Glomerular visceral epithelial cell (primary cell): ENCODE data around the gene DNLZ.
"Not testable (repeated sequence)": the region's sequence is repeated elsewhere in the genome, so short reads cannot be mapped to it uniquely, and the experiment has no call there.

Experiments used
- DNase-seq: peaks from one replicate; pipeline ENCODE4 v3.0.0-alpha.2; 2016; ENCODE audit errors: extremely low spot score

Gene DNLZ

DNA sequence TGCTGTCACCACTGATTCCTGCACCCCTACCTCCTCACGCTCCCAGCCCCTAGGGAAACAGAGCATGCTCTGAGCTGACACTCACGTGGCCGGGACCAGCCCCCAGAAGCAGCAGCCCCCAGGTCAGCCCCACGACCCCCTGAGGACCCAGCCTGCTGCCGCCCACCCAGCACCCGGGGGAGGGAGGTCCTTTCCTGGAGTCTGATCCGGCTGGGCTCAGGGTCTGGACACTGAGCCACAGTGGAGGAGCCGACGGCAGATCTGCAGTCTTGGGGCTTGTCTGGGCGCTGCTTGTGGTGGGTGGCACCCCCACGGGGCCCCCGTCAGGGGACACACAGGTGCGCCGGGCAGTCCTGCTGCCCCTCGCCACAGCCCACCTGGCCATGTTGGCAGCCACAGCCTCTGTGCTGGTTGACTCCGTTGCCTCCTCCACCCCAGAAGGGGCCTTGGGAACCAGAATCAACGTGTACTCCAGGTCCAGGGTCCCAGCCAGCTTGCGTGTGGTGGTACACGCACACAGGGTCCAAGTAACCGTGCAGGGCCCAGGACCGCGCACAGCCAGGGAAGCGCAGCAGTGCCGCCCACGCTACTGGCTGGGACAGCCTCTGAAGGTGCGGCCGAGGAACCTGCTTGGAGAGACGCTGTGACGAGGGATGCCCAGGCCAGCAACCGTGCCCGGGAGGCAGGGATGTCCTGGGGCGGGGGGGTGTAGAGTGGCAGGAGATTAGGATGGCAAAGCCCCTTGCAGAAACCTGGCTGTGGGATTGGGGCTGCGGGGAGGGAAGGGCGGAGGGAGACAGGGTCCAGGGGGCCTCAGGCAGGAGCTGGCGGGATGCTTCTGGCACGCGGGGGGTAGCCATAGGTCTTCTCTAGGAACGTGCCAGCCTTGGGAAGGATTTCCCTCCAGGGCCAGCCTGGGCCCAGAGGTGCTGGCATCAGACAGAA is 3.5 kb downstream of the DNLZ start:
- DNase-seq, result no peak

DNA sequence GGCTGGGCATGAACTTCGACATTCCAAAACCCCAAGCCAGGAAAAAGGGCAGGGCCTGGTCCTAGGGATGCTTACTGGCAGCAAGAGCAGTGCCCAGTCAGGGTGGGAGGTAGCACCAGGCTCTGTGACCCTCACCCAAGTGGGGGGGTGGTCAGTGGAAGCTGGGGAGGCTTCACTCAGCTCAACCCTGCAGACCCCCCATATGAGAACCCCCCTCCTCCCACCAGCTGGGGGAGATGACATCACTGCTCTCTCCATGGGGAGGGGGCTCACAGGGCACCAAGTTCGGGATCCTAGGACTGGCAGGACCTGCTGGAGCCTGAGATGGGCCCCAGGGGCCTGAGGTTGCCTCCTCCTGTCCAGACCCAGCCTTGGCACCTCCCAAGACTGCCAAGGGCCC is 4.7 kb downstream of the DNLZ start:
- no peak for DNase-seq

DNA sequence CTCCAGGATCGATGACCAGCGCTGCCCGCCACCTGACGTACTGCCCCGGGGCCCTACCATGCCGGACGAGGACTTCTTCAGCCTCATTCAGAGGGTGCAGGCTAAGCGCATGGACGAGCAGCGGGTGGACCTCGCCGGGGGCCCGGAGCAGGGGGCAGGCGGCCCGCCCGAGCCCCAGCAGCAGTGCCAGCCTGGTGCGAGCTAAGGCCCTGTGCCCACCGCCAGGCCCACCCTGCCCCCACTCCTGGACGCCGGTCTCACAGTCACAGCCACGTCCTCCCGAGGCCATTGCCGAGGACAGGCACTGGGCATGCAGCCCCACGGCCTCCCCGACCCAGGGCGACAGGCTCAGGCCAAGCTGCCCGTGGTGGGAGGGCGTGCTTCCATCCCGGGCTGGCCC is 5.5 kb downstream of the DNLZ start:
- no peak for DNase-seq

DNA sequence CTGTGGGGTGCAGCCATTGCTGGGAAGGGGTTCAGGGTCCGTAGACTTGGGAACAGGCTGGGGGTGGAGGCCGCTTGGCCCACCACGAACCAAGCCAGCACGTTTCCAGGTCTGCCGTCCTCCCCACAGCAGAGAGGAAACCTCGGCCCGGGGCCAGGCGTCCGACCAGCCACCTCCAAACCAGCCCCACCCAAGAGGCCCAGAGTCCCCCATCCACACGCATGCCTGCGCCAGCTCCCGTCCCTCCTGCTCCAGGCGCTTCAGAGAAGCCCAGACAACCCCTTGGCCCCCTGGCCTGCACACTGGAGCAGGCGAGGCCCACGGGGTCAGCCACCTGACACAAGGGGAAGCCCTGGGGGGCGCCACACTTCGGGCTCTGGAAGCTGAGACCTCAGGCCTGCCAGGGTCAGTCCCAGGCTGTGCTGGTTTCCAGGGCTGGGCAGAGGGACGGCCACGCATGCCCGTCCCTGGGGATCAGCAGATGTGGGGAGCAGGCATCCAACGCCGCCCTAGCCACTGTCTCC is 6.3 kb downstream of the DNLZ start:
- DNase-seq, result no peak

DNA sequence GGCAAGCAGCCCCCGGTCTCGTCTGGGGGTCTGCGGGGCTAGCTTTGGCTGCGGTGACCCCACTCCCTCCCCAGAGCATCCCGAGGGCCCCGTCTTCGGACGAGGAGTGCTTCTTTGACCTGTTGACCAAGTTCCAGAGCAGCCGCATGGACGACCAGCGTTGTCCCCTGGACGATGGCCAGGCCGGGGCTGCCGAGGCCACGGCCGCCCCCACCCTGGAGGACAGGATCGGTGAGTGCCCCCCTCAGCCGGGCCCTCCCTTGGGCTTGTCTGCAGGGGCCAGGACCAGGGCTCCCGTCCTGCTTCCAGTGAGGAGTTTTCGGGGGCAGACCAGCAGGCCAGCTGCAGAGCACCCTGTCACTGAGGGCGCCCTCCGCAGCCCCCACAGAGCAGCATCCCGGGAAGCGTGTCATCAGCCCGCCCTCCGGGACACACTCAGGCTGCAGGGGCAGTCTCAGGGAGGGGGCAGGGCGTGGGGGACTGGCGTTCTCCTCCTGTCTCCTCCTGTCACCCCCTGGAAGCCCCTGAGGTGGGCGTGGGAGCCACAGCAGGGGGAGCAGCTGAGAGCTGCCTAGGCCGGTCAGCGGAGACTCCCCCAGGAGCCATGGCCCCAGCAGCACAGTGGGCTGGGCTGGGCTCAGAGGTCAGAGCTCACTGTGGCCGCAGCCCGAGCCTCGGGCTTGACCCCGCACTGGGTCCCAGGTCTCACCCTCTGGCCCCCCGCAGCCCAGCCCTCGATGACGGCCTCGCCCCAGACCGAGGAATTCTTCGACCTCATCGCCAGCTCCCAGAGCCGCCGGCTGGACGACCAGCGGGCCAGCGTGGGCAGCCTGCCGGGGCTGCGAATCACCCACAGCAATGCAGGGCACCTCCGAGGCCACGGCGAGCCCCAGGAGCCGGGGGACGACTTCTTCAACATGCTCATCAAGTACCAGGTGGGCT is 7.7 kb downstream of the DNLZ start:
- DNase-seq, result no peak

DNA sequence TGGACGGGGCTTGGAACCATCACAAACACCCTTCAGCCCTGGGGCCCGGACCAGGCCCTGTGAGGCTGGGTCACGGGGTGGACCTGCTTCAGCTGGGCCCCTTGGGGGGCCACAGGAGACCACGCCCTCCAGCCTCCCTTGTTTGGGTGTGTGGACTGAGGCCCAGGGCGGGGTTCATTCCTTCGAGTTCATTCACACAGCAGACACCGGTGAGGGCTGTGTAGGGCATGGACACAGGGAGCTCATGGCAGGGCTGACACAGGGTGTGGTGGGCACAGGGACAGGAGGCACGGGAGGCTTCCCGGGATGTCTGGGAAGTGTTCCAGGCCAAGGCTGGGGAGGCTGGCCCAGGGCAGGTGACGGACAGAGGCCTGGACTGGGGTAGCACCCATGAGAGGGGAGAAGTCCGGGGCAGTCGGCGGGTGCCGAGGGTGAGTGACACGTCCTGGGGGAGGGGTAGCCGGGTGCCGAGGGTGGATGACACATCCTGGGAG is 8.9 kb downstream of the DNLZ start:
- peak; percentile 54 for DNase-seq

DNA sequence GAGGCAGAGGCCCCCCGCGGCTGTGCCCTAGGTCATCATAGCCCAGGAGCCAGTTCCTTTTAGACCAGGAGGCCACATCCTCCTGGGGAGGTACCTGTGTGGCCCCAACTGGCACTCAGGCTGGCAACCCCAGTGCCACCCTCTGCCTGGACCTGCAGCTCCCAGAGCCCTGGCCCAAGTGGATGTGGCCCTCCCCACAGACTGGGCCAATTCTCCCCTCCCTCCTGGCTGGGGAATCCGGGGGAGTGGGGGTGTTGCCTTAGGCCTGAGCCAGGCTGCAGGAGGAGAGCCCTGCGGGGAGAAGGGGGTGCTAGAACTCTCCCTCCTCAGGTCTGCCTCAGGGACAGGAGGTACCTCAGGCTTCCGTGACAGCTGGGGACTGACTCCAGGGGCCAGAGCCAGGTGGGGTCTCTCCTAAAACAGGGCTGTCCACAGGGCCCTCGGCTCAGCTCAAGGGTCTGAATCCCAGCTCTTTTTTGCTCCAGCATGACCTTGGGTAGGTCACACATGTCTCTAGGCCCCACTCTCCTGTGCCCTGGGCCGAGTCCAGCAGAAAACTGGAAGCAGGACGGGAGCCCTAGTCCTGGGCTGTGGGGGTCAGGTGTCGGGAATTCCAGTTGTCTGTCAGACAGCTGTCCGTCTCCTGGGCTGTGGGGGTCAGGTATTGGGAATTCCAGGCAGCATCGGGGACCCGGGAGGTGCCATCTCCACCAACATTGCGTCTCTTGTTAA is 9.6 kb downstream of the DNLZ start:
- no peak for DNase-seq

DNA sequence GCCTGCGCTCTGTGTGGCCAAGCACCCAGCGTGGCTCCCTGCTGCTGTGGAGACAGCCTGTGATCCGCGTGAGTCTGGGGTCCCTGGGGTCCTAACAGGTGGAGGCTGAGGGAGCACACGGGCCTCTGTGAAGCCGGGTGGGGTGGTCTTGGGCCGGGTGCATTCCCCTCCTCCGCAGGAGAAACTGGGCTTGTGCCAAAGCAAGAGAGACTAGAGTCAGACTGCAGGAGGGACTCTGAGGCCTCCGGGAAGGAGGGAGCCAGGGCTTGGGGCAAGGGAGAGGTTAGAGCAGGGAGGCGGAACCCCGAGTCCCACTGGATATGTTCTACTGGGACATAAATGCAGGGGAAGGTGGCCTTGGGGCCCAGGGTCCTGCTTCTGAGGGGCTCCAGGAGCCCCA is 10.5 kb downstream of the DNLZ start:
- DNase-seq, result no peak

DNA sequence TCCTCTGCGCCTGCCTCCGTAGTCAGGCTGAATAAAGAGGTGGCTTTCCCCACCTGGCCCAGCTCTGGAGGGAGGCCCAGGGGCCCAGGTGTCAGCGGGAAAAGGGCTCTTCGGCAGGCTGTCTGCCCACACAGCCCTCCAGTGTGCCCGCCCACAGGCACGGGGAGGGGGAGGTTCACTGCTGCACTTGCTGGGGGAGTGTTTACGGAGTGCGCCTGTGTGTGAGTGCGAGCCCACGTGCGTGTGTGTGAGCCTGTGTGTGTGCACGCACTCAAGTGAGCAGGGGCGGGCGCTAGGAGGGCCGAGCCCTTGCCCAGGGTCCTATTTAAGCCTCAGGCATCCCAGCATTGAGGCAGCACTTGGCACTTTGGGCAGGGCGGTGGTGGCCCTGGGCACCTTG is 10.9 kb downstream of the DNLZ start:
- no peak for DNase-seq

DNA sequence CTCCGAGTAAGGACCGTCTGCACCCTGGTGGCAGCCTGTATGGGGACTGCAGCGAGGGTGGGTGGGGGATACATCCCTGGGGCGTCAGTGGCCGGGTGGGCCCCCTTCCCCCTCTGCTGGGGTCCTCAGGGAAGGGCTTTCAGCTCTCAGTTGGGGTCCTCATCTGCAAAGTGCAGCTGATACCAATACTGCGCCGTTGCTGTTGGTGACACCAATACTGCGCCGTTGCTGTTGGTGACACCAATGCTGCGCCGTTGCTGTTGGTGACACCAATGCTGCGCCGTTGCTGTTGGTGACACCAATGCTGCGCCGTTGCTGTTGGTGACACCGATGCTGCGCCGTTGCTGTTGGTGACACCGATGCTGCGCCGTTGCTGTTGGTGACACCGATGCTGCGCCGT is 11.7 kb downstream of the DNLZ start:
- not testable (repeated sequence) for DNase-seq

DNA sequence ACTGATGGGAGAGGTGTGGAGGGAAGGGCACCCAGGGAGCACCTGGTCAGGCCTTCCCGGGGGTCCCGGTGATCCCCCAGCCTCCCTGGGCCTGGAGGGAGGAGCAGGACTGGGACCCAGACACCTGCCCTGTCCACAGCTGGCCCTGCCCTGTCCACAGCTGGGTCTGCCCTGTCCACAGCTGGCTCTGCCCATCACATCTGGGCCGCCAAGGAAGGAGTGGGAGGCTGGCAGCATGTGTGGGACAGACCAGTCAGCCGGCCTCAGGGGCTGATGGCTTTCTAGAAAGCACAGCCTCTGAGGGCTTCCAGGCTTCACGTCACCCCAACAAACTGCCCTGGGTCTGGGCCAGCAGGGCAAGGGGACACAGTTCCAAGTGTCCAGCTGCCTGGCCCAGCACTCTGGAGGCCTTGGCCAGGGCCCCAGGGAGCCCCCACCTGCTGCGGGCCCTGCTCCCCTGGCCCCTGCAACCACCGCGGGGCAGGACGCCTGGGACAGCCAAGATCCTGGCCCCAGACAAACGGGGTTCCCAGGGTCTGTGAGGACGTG is 12.2 kb downstream of the DNLZ start:
- DNase-seq, result no peak

DNA sequence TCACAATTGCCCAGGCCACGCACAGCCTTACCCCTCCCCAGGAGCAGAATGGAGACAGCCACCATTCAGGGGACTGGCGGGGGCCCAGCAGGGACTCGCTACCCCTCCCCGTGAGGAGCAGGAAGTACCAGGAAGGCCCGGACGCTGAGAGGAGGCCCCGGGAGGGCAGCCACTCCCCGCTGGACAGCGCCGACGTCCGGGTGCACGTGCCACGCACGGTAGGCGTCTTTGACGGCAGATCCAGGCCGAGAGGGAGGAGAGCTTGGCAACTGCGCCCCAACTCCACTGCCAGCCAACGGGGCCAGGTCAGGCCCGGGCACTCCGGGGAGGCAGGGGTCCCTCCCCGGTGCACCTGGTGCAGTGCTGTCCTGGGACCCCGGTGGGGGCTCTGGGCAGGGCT is 14.0 kb downstream of the DNLZ start:
- DNase-seq, result no peak

DNA sequence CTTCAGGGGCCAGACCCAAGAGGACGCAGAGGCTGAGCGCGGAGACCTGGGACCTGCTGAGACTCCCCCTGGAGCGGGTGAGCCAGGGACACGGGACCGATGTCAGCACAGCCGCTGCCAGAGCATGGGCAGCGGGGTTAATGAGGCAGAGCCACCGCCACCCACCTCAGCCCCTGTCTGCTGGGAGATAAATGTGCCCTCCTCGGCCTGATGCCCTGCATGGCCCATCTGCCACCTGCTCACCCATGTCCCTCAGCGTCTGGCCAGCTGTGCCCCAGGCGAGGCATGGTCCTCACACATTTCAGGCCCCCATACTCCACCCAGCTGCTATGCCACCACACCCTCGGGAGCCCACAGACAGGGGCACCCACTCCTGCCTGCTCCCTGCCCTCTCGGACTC is 14.9 kb downstream of the DNLZ start:
- no peak for DNase-seq

DNA sequence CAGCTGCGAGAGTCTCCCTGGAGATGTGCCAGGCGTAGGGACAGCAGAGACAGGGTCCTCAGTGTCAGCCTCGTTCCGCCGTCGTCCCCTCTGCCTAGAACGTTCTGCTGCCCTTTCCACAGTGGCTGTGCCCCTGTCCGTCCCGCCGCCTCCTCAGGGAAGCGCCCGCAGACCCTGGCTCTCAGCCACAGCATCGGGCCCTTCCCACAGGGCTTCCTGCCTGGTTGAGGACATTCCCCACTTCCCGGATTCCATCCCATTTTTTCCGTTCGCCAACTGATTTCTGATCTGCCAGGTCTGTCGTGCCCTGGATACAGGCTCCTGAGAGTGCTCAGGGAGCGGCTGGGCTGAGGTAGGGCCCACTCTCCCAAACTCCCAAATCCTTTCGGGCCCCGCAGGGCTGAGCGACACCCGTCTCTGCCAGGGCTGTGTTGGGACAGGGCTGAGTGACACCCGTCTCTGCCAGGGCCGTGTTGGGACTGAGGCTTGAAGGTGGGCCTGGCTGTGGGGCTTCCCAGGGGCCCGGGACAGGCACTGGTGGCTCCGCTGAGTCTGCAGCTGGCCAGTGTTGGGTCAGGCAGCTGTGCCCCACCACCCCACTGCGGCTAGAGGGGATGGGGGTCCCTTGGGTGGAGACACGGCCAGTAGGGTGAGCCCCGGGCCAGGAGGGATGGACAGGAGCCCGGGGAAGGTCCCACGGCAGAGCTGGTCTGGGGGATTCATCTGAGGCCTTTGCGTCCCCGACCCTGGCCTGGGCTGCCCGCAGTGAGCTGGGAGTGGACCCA is 15.9 kb downstream of the DNLZ start:
- DNase-seq, result no peak

DNA sequence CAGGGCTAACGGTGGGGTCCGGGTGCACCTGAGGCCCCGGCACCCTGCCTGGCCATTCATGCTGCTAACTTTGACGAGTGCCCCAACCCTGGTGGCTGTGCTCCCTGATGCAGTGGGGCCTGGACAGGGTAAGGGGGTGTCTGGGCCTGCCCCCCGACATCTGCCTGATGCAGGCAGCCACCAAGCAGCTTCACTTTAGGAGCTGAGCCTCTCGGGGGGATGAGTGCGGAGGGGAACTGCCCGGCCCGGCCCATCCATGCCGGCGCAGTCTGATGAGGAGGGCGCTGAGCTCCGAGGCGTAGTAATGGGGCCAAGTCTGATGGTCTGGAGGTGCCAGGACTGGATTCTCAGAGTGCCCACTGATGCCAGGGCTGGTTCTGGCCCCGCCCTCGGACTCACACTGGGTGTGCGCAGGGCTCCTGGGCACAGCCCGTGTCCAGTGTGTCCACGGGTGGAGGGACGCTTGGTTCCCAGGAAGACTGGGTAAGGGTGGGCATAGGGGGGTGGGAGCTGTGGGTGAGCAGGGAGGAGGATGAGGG is 16.5 kb downstream of the DNLZ start:
- no peak for DNase-seq

DNA sequence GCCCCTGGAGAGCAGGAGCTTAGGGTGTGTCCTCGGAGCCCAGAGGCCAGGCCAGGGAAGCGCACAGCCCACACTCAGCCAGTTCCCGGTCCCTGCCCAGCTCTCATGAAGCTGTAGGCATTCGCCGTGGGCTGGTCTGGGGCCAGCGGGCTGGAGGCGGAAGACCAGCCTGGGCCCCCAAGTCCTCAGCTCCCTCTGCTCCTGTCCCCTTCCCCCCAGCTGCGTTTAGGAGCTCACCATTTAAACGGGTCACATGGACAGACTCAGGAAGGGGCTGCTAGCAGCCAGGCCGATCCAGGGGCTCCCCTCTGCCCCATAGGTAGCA is 17.4 kb downstream of the DNLZ start:
- no peak for DNase-seq

DNA sequence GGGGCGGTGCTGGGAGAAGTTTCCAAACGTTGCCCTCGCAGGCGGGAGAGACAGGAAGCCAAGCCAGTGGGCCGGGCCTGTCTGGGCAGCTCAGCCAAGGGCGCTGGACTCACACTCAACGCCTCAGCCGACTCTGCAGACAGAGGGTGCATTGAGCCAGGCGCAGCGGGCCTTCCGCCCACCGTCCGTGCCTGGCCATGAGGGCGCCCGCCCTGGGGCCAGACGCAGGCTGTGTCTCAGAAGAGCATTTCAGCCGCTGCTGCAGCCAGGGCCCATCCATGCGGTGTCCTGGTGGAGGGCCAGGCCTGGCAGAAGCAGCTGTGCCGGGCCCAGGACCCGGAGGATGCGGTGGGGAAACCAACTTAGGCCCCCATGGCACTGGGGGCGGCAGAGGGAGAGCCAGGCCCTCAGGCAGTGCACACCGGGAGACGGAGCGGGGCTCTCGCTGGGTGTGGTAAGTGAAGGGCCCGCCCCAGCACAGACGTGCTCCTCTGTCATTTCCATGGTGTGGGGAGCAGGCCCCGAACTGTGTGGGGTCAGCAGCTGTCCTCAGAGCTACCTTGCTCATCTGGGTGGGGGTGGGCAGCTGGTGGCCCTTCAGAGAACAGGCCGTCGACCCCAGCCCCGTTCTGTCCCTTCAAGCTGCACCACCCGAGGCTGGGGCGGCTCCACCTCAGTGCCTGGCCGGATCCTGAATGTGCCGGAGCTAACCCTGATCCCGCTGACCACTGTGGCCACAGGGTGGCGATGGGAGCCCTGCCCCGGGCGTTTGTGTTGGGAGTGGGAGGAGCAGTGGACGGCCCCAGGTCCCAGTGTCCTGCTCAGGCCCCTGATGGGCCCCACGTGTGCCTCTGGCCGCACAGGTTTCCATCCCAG is 18.0 kb downstream of the DNLZ start:
- DNase-seq, result peak; percentile 54

DNA sequence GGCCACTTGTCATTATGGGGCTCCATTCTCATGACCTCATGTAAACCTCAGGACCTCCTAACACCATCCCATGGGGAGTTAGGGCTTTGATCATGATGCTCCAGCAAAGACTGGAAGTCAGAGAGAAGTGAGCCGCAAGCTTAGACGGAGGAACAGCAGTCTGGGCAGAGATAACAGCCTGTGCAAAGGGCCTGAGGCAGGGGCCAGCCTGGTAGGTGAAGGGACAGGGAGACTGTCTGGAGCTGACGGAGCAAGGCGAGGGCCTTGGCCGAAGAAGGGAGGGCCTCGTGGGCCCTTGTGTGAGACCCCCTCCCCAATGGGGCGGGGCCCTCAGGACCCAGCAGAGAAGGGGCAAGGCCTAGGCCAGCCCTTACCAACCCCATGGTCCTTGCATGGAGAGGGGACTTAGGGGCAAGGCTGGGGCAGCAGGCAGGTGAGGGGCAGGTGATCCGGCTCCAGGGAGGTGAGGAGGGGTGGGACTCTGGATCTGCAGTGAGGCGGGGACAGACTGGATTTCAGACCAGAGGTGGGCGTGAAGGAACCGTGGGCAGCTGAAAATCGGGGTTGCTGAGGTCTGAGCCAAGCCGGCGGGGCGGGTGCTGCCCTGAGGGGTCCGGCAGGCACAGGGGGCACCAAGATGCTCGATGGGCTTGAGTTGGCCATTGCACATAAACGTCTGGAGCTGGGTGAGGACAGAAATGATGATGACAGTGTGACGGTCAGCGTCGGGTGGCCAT is 18.8 kb downstream of the DNLZ start:
- no peak for DNase-seq

DNA sequence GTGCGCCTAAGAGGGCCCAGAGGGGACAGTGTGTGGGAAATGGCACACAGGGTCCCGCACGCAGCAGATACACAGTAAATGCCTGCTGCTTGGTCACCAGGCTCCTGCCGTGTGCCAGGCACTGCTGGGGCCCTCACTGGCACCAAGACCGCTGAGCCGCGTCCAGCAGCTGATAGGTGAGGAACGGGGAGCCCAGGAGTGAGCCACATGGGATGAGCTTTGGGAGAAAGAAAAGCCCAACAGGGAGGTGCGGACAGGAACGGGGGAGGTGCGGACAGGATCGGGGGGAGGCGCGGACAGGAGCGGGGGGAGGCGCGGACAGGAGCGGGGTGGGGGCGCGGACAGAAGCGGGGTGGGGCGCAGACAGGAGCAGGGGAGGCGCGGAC is 19.7 kb downstream of the DNLZ start:
- no peak for DNase-seq
